HG03520 (cell line): ENCODE results near the gene GDF15.
A peak's percentile ranks its signal among the peaks of the same experiment; 100 is the strongest.
"Not testable (repeated sequence)": the region's sequence is repeated elsewhere in the genome, so short reads cannot be mapped to it uniquely, and the experiment has no call there.

Source experiments
- ATAC-seq: cut with Tn5 transposase; IDR thresholded peaks from one replicate; pipeline ENCODE4 v1.9.1; 2021; ENCODE audit warnings: mild to moderate bottlenecking, moderate library complexity; ENCODE audit not compliant: unreplicated experiment

Gene GDF15

DNA sequence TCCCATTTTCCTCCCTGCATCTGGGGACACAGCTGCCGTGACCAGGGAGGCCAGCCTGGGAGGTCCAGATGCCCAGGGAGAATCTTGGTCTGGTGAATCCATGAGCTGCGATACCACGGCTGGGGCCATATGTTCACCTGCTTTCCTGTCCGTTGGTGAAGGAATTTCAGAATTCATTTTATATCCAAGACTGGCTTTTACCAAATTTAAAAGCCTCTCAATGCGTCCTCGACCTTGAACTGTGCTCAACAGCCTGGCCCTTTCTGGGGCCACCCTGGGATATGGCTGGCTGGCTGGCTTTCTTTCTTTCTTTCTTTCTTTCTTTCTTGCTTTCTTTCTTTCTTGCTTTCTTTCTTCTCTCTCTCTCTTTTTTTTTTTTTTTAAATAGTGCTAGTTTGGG is 22.2 kb upstream of the GDF15 start:
- ATAC-seq: no peak

DNA sequence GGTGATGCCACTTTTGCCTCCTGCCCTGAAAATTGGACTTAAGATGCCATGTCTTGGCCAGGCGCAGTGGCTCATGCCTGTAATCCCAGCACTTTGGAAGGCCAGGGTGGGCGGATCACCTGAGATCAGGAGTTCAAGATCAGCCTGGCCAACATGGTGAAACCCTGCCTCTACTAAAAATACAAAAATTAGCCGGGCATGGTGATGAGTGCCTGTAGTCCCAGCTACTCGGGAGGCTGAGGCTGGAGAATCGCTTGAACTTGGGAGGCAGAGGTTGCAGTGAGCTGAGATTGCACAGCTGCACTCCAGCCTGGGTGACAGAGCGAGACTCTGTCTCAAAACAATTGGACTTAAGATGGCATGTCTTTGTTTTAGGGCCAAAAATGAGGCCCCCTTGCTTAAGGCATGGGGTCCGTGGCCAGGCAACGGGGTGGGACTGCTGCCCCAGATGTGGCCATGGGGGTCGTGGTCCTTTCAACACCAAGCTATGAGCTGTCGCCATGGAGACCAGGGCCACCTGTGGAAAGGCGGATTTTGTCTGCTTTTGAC is 21.6 kb upstream of the GDF15 start:
- not testable (repeated sequence) for ATAC-seq

DNA sequence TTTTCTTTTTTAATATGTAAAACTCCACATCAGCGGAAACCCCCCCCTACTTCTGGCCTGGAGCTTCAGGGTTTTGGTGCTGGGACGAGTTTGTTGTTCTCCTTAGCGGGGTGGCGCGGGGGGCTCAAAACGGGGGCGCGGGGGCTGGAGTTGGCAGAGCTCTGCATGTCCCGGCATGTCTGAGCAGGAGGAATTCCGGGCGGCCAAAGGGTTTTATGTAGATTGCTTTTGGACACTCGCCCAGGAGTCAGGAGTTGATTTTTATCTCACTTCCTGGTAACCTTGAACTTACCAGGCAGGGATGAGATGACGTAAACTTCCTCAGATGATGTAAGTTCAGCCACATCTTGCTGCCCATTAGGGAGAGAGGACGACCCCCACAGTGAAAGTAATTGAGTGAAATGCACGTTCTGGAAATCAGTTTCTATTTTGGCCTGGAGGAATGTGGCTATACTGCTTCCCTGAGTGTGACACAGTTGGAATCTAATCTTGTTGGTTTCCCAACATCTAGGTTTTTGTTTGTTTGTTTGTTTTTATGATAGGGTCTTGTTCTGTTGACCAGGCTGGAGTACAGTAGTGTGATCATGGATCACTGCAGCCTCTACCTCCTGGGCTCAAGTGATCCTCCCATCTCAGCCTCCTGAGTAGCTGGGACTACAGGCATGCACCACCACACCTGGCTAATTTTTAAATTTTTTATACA is 21.0 kb upstream of the GDF15 start:
- no peak for ATAC-seq

DNA sequence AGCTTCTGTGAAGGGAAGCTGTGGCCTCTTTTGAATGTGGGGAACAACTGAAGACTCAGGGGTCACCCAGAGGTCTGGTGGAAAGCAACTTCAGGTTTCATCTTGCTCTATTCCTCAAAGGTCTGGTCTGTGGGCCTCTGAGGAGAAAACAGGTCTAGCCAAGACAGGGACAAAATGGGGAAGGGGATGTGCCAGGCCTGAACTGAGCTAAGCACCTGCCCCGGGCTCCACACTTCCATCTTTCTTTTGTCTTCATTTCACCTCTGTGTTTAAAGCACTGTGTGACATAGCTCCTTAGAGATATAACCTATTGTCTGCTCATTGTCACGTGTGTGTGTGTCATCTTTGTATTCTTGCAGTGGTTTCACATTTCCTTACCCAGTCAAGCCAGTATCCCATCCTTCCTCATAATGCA is 19.9 kb upstream of the GDF15 start:
- no peak for ATAC-seq

DNA sequence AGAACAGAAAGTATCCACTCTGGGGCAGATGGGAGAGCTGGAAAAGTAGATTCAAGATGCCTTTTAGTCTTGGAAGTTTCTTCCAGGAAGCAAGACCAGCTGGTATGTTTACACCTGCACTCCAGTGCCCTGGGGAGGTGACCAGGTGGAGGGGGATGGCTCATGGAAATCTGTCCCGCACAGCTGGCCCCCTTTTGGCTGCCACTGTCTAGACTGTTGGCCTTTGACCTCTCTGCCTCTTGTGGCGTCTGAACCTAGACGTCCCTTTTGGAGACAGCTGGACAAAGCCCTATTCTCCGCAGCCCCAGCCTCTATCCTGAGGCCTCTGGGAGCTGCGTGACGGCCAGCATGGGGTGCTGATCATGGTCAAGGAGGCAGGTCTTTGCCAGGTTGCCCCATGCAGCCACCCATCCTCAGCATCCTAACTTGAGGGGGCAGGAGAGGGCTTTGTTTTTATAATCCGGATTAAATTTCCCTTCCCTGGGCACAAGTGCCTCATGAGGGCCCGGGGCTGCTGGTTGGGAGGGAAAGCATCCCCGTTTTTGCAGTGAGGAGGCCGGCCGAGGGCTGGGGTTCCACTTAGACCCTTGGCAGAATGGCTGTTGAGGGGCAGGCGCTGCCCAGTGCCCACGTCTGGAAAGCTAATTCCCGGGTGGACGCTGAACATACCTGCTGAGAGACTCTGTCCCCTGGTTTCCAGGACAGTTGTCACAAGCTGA is 17.3 kb upstream of the GDF15 start:
- no peak for ATAC-seq

DNA sequence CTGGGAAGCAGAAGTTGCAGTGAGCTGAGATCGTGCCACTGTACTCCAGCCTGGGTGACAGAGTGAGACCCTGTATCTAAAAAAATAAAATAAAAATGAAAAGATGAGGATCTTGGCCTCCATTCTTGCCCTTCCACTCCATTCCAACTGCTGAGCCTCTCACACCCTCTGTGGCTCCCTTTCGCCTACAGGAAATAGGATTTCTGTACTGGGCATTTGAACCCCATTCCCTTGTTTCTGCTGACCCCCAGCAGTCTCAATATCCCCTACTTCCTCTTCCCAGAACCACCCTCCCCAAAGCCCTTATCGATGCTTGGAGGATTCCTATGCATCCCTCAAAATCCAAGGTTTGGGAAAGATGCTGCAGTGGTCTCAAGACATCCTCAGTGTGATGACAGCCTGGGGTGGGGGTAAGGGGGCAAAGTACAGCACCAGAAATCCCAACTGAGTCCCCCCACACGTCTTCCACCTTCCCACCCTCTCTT is 12.5 kb upstream of the GDF15 start:
- ATAC-seq: no peak

DNA sequence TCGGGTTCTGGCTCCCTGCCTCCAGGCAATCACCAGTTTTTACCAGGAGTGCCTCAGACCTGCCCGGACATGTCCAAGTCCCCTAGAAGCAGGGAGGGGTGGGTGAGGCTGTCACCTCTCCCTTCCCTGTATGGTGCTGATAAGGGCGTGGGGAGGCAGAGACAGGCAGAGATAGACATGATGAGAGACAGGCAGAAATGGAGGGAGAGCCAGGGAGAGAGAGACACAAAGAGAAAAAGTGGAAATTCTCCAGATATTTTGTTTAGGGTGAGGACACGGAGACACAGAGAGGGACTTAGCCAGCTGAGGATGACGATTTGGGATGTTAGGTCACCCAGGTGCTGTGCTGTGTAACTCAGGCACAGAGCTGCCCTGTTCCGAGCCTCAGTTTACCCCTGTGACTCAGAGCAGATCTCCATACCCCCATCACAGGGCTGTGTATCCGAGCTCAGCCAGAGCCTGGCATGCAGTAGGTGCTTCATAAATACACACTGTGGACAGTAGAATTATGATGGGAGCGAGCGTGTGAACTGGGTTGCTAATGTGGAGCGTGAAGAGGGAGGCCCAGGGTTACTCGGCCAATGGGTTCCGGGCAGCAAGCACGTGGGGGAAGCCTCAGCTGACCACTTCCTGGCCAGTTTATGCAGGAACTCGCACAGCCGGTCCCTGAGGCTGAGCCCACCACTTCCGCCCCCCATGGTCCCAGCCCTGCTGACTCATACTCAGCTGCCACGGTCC is 11.9 kb upstream of the GDF15 start:
- ATAC-seq: peak; percentile 64

DNA sequence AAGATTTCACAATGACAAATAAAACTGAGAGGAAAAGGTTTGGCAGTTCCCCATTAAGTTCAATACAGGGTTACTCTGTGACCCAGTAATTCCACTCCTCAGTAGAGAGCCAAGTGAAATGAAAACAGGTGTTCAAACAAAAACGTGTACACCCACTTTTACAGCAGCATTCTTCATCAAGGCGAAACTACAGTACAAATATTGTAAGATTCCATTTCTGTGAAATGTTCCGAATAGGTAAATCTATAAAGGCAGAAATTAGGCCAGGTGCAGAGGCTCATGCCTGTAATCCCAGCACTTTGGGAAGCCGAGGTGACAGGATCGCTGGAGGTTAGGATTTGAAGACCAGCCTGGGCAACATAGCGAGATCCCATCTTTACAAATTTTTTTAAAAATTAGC is 8.9 kb upstream of the GDF15 start:
- ATAC-seq: no peak

DNA sequence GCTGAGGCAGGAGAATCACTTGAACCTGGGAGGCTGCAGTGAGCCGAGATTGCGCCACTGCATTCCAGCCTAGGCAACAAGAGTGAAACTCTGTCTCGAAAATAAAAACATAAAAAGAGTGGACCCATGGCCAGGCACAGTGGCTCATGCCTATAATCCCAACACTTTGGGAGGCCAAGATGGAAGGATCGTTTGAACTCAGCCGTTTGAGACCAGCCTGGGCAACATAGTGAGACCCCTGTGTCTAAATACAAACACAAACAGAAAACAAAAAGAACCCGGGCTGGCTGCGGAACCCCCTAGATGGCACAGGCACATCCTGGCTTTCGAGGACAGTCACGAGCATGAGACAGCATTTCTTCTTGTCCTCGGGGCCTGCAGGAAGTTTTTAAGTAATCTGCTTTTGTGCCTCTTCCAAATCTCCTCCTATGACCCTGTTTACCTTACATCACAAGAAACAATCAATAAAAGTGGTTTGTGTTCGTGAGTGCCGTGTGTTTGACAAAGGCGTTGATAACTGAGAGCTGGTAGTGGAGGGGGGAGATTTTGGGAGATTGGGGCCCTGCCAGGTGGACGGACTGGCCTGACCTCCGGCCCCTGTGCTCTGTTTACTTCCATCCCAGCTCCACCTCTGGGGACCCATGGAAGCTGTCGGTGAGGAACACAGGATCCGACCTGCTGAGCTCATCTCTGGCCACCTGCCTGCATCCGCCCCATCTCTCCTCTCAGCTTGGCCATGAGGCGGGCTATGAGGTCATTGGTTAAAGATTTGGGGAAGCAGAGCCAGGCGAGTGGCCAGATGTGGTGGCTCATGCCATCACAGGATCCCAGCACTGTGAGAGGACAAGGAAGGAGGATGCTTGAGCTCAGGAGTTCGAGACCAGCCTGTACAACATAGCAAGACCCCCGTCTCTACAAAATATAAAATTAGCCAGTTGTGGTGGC is 5.9 kb upstream of the GDF15 start:
- no peak for ATAC-seq

DNA sequence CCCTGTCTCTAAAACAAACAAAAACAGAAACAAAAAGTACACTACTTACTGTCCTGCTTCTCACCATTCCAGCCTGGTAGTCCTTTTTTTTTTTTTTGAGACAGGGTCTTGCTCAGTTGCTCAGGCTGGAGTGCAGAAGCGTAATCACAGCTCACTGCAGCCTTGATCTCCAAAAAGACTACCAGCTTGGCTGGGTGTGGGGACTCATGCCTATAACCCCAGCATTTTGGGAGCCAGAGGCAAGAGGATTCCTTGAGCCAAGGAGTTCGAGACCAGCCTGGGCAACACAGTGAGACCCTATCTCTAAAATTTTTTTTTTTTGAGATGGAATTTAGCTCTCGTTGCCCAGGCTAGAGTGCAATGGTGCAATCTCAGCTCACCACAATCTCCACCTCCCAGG is 5.1 kb upstream of the GDF15 start:
- ATAC-seq: no peak

DNA sequence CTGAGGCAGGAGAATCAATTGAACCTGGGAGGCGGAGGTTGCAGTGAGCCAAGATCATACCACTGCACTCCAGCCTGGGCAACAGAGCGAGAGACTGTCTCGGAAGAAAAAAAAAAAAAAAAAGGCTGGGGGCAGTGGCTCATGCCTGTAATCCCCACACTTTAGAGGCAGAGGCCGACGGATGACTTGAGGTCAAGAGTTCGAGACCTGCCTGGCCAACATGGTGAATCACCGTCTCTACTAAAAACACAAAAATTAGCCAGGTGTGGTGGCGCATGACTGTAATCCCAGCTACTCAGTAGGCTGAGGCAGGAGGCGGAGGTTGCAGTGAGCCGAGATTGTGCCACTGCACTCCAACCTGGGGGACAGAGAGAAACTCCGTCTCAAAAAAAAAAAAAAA is 2.3 kb upstream of the GDF15 start:
- not testable (repeated sequence) for ATAC-seq

DNA sequence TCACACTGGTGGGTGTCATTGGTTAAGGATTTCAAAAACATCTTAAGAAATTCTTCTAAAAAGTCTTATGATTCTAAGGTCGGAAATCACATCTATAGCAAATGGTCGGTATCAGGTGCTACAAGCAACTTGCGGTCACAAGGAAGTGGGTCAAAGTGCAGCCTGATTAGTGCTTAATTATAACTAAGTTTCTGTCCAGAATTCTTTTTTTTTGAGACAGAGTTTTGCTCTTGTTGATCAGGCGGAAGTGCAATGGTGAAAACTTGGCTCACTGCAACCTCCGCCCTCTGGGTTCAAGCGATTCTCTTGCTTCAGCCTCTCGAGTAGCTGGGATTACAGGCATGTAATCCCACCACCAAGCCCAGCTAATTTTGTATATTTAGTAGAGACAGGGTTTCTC is 1.2 kb upstream of the GDF15 start:
- ATAC-seq: no peak

DNA sequence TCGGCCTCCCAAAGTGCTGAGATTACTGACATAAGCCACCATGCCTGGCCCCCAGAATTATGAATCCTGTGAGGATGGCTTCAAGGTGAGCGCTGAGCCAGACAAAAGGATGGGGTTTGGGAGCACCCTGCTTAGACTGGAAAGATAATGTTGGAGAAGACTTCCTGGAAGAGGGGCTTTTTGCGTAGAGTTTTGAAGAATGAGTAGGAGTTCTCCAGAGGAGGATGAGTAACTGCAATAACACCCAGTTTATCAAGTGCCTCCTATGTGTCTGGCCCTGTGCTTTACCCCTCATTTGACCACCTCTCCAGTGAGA is 641 bp upstream of the GDF15 start:
- ATAC-seq: no peak

DNA sequence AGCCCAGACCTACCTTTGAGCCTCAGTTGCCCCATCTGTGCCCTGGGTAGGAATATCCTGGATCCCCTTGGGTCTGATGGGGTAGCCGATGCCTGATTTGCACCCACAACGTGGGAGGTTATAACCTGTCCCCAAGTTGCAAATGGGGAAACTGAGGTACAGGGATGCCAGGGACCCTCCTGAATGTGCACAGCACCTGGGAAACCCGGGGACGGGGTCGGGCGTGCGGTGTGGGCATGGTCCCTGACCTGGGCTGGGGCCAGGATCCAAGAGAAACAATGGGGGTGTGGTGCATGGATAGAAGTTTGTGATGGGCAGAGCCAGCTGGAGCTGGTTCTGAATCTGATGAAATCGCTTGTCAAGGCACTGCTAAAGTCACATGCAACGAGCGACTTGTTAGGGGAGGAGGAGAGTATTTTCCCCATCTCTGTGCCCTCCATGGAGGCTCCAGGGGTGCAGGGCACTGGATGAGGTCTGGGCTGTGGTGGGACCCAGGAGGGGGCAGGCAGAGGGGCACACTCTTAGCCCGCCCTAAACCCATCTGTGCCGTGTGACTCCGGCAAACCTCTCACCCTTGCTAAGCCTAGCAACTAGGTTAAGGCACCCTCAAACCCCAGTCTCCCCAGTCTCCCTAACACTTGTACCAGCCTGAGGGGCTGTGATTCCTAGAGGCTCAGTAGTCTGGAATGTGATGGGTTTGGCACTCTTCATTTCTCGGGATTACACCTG is 749 bp downstream of the GDF15 start:
- no peak for ATAC-seq

DNA sequence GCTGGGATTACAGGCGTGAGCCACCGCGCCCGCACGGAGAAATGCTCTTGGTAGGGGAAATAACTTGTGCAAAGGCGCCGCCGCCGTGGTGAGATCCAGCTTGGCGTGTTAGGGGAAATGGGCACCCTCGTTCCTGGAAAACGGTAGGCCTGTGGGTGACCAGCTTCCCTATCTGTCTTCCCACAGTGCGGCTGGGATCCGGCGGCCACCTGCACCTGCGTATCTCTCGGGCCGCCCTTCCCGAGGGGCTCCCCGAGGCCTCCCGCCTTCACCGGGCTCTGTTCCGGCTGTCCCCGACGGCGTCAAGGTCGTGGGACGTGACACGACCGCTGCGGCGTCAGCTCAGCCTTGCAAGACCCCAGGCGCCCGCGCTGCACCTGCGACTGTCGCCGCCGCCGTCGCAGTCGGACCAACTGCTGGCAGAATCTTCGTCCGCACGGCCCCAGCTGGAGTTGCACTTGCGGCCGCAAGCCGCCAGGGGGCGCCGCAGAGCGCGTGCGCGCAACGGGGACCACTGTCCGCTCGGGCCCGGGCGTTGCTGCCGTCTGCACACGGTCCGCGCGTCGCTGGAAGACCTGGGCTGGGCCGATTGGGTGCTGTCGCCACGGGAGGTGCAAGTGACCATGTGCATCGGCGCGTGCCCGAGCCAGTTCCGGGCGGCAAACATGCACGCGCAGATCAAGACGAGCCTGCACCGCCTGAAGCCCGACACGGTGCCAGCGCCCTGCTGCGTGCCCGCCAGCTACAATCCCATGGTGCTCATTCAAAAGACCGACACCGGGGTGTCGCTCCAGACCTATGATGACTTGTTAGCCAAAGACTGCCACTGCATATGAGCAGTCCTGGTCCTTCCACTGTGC is 2.4 kb downstream of the GDF15 start:
- peak; percentile 60 for ATAC-seq

DNA sequence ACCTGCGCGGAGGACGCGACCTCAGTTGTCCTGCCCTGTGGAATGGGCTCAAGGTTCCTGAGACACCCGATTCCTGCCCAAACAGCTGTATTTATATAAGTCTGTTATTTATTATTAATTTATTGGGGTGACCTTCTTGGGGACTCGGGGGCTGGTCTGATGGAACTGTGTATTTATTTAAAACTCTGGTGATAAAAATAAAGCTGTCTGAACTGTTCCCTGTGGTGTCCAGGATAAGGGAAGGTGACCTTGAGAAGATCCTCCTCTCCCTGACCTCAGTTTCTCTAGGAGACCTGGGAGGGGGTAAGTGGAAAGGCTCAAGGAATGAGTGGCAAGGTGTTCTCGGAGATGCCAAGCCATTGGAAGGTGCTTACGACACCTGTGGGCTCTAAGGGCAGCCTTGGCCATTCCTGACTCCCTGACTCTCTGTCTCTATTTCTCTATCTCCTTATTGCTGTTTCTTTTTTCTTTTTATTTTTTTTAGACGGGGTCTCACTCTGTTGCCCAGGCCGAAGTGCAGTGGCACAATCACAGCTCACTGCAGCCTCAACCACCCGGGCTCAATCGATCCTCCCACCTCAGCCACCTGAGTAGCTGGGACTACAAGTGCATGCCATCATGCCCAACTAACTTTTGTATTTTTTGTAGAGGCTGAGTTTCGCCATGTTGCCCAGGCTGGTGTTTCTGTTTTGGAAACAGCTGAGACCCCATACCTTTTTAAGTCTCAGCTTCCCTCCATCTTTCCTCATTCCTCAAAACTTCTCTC is 3.2 kb downstream of the GDF15 start:
- no peak for ATAC-seq

DNA sequence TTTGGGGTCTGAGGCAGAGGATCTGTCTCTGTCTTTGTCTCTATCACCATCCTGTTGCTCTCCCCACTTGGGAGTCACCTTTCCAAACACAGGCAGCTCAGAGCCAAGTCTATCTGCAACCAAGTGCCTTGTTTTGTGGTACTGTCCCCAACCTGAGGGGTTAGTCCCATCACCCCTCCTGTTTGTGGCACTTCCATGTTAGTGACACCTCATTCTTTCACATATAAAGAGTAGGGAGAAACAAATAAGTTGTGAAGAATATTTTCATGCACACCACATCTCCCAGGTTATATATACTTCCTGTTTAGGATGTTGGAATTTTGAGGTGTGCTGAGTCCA is 3.7 kb downstream of the GDF15 start:
- ATAC-seq: no peak
